SK-N-MC (cell line): ENCODE data around the gene NDRG3.

Experiments
- DNase-seq: peaks from one replicate; pipeline ENCODE4 v3.0.0-alpha.2; 2011; ENCODE audit warnings: low read depth, low spot score
- H3K27ac ChIP-seq: fragments of 200-600 bp; sonication (generic); 2 replicates; pipeline ENCODE4 v1.5.1; 2016; ENCODE audit warnings: mixed run types
- H3K36me3 ChIP-seq: fragments of 200-600 bp; sonication (generic); 2 replicates; pipeline ENCODE4 v1.6.1; 2017; ENCODE audit warnings: antibody characterized with exemption, low read length, mixed read lengths; ENCODE audit not compliant: insufficient read depth
- H3K4me3 ChIP-seq: fragments of 200-600 bp; sonication (generic); 2 replicates; pipeline ENCODE4 v1.5.1; 2016
- H3K9ac ChIP-seq: fragments of 200-600 bp; sonication (generic); 2 replicates; pipeline ENCODE4 v1.8.0; 2017; ENCODE audit warnings: mixed run types, mixed read lengths; ENCODE audit not compliant: insufficient read length
- H3K9me3 ChIP-seq: fragments of 200-600 bp; sonication (generic); 2 replicates; pipeline ENCODE4 v1.6.1; 2017; ENCODE audit warnings: low read depth, mild to moderate bottlenecking, antibody characterized with exemption, low read length, moderate library complexity, mixed read lengths
- EZH2 ChIP-seq: fragments of 200-600 bp; sonication (generic); IDR thresholded peaks from one replicate; pipeline ENCODE4 v1.6.1; 2017; ENCODE audit warnings: antibody characterized with exemption
- FOXP2 ChIP-seq: optimal IDR thresholded peaks from 2 replicates; pipeline ENCODE3; 2011; ENCODE audit warnings: mild to moderate bottlenecking, moderate library complexity; ENCODE audit not compliant: insufficient read depth; ENCODE audit errors: extremely low read length, control extremely low read depth
- POLR2AphosphoS5 ChIP-seq: IDR thresholded peaks from 2 replicates; pipeline ENCODE4 v1.6.1; 2012; ENCODE audit warnings: mild to moderate bottlenecking, low read depth, low read length, borderline replicate concordance

NDRG3 gene

GRCh38 chr20:36634342-36634741, 111.5 kb downstream of the NDRG3 start:
- Histone ChIP-seq H3K36me3 (no peaks in the 10 kb centered on the region), H3K4me3 (no peak overlapping the region), H3K9me3 (no peaks in the 10 kb centered on the region), H3K27ac (no peak overlapping the region), H3K9ac (no peak overlapping the region)
- no peak for TF ChIP-seq EZH2
- DNase-seq, result no peak

DNA sequence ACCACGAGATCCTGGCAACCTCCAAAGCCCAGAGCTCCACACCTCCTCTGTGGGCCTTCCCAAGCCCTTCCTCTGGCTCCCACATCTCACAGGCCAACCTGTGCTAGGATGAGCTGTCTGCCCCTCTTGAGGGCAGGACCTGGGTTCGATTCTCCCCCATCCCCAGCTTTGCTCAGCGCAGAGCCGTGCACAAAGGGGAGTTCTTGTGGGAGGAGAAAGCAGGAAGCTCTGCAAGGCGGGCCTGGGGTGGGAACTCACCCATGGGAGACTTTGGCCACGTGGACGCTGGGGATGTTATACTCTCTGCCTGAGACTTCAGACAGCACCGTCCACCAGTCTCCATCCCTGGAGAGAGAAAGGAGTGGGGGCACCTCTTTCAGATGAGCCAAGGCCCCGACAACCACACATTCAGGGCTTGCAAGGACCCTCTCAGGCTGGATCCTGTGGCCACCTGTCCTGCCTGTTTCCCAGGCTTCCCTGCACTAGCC, 112.6 kb downstream of the NDRG3 start:
- no peaks in the 10 kb centered on the region for H3K36me3 ChIP-seq
- no peak overlapping the region for H3K27ac ChIP-seq
- H3K4me3 ChIP-seq, result no peak overlapping the region
- no peak overlapping the region for H3K9ac ChIP-seq
- no peaks in the 10 kb centered on the region for H3K9me3 ChIP-seq
- DNase-seq, result no peak
- TF ChIP-seq EZH2 (no peak), FOXP2 (no peak), POLR2AphosphoS5 (no peak)

DNA sequence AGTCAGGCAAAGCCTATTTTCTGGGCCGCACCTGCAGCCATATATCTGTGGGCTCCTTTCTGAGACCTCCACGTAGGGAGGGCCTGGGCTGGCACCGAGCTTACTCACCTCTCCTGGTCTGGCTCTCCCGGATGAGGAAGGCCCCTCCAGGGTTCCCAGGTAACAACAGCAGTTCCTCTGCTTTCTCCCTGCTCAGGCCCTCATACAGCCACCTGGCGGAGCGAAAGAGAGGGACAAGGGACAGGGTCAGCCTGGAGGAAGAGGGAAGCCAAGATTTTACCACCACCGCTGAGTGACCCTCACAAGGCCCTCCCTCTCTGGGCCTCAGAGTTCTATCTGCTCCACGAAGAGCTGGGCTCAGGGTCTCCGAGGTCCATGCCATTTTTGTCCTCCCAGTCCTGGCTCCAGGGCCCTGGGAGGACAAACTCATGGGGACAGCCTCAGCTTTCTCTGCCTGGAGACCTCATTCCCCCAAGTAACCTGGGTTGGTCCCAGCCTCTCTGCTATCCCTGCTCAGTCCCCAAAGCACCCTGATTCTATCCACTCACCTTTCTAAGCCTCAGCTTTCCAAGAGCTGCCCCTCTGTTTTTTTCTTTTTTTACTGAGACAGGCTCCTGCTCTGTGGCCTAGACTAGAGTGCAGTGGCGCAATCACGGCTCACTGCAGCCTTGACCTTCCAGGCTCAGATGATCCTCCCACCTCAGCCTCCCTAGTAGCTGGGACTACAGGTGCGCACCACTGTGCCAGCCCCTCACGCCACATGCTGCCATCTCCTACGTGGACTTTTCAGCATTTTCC, 113.2 kb downstream of the NDRG3 start:
- Histone ChIP-seq H3K36me3 (no peaks in the 10 kb centered on the region), H3K9ac (no peak overlapping the region), H3K27ac (no peak overlapping the region), H3K4me3 (no peak overlapping the region), H3K9me3 (no peaks in the 10 kb centered on the region)
- no peak for TF ChIP-seq EZH2
- TF ChIP-seq FOXP2, result no peak
- no peak for TF ChIP-seq POLR2AphosphoS5
- DNase-seq, result no peak

- Histone ChIP-seq H3K27ac (no peak overlapping the region), H3K9me3 (no peaks in the 10 kb centered on the region), H3K36me3 (no peaks in the 10 kb centered on the region), H3K4me3 (no peak overlapping the region), H3K9ac (no peak overlapping the region)
- DNase-seq, result no peak
- TF ChIP-seq POLR2AphosphoS5 (no peak), EZH2 (no peak), FOXP2 (no peak)
Observed at GRCh38 chr20:36632147-36632486, 113.8 kb downstream of the NDRG3 start.

DNA sequence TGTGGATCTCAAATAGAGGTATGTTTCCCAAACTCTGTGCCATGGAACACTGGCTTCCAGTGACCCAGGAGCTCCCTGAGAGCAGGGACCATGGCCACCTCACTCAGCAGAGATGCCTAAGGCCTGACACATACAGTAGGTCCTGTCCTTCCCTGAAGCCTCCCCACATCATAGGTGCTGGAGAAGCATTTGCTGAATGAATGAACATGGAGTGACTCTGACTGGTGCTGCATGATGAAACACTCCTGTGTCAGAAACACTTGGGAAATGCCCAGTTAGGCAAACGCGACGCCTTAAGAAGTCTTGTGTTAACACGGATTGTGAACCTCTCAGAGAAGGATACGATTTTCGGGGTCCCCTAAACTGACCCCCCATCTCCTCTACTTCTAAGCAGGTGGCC, 114.2 kb downstream of the NDRG3 start:
- H3K36me3 ChIP-seq, result no peaks in the 10 kb centered on the region
- no peak overlapping the region for H3K4me3 ChIP-seq
- H3K27ac ChIP-seq, result no peak overlapping the region
- TF ChIP-seq EZH2, result no peak
- TF ChIP-seq POLR2AphosphoS5, result no peak
- no peak for TF ChIP-seq FOXP2
- no peak overlapping the region for H3K9ac ChIP-seq
- H3K9me3 ChIP-seq, result no peaks in the 10 kb centered on the region
- no peak for DNase-seq

GRCh38 chr20:36629719-36630681, 115.9 kb downstream of the NDRG3 start:
- no peak for DNase-seq
- no peaks in the 10 kb centered on the region for H3K9me3 ChIP-seq
- no peak for TF ChIP-seq FOXP2
- no peak for TF ChIP-seq EZH2
- no peak for TF ChIP-seq POLR2AphosphoS5
- H3K4me3 ChIP-seq, result no peak overlapping the region; the same call in 1 of the 2 replicates
- H3K9ac ChIP-seq, result peak overlapping the region; percentile 20
- 0 out of 2 replicates have a peak overlapping the region, but pooled peaks have one; percentile 25 for H3K27ac ChIP-seq
- no peaks in the 10 kb centered on the region for H3K36me3 ChIP-seq

- Histone ChIP-seq H3K9ac (no peak overlapping the region), H3K9me3 (no peaks in the 10 kb centered on the region), H3K4me3 (no peak overlapping the region), H3K27ac (no peak overlapping the region), H3K36me3 (no peaks in the 10 kb centered on the region)
- no peak for DNase-seq
- no peak for TF ChIP-seq EZH2
- no peak for TF ChIP-seq POLR2AphosphoS5
- TF ChIP-seq FOXP2, result no peak
Observed at GRCh38 chr20:36628076-36628475, 117.8 kb downstream of the NDRG3 start.

- Histone ChIP-seq H3K36me3 (no peaks in the 10 kb centered on the region), H3K4me3 (no peak overlapping the region), H3K9ac (no peak overlapping the region), H3K9me3 (no peaks in the 10 kb centered on the region), H3K27ac (no peak overlapping the region)
- DNase-seq, result no peak
- no peak for TF ChIP-seq EZH2
- TF ChIP-seq POLR2AphosphoS5, result no peak
- no peak for TF ChIP-seq FOXP2
Observed at GRCh38 chr20:36624944-36625324, 121.0 kb downstream of the NDRG3 start.
